Measurements from ENCODE around the gene MRGPRX3.
"Not testable (repeated sequence)": the region's sequence is repeated elsewhere in the genome, so short reads cannot be mapped to it uniquely, and the experiment has no call there.

Gene MRGPRX3

GRCh38 chr11:18132341-18132740 lies at the start of gene MRGPRX3:
Gene MRGPRX3 (plus strand): TSS chr11:18132571. CDS start chr11:18137203, 4,632 bp downstream.
- no peak for DNase-seq (ENCODE audit: low read depth in 2 of 2)

- no peak for DNase-seq (ENCODE audit: low read depth in 2 of 2)
Observed at GRCh38 chr11:18088366-18088765, 44.0 kb upstream of the MRGPRX3 start.

GRCh38 chr11:18088966-18089365 lies 43.4 kb upstream of the MRGPRX3 start:
- DNase-seq (ENCODE audit: low read depth in 2 of 2) = no peak

- no peak for DNase-seq (ENCODE audit: low read depth in 2 of 2)
Observed at GRCh38 chr11:18091731-18092130, 40.6 kb upstream of the MRGPRX3 start.

DNA sequence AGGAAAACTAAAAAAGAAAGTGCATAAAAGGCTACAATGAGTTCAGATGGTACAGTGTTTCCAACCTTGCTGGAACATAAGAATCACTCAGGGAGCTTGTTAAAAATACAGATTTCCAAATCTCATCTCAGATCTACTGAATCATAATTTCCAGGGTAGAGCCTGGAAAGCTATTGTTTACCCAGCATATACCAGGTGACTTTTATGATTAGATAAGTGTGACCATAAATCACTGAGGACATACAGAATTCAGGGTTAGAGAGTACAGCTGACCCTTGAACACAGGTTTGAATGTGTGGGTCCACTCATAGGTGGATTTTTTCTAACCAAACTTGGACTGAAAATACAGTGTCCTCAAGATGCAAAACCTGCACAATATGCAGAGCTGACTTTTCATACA lies 38.4 kb upstream of the MRGPRX3 start:
- no peak for DNase-seq (ENCODE audit: low read depth in 2 of 2)

GRCh38 chr11:18100926-18101656 lies 31.3 kb upstream of the MRGPRX3 start:
- no peak for DNase-seq (ENCODE audit: low read depth in 2 of 2)

DNA sequence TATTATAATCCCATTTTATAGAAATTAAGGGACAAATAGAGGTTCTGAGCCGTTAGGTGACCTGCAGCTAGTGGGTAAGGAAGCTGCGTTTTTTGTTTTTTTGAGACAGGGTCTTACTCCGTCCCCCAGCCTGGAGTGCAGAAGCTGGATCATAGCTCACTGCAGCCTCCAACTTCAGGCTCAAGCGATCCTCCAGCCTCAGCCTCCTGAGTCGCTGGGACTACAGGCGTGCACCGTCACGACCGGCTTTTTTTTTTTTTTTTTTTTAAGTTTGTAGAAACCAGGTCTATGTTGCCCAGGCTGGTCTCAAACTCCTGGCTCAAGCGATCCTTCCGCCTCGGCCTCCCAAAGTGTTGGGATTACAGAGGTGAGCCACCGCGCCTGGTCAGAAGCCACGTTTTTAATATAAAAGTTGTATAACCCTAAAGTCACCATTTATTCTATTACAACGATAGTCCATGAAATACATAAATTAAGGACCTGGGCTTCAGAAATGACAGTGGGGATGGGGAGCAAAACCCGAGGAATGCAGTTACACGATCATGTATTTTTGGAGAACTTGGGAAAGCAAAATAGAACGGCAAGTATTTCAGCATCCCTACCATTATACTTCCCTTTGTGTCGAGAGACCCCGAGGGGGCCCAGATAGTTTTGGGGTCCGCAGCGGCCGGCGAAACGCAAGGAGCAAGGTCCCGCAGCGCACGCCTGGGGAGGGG lies 27.1 kb upstream of the MRGPRX3 start:
- no peak for DNase-seq (ENCODE audit: low read depth in 2 of 2)

- DNase-seq (ENCODE audit: low read depth in 2 of 2) = peak; percentile 84
Observed at GRCh38 chr11:18105802-18106574, 26.4 kb upstream of the MRGPRX3 start, which contains the start of gene SAAL1. Gene SAAL1 (minus strand): TSS chr11:18106082. CDS start chr11:18106041, 41 bp downstream.

DNA sequence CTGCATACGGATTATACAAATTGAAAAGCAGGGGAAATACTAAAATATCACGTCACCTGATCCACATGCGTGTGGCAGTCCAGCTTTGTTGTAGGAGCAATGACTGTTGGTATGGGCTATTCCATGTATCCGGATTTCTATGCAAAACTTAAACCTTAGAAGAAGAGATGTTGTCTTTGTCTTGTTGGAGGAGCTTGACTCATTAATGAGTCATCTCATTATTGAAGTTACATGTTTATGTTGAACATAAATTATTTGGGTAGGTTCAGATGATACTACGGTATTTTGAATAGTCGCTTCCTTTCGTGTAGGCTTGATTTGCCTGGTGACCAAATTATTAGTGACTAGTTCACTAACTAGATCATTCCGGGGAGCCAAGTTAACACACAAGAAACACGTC lies 25.7 kb upstream of the MRGPRX3 start:
- DNase-seq (ENCODE audit: low read depth in 2 of 2) = no peak

DNA sequence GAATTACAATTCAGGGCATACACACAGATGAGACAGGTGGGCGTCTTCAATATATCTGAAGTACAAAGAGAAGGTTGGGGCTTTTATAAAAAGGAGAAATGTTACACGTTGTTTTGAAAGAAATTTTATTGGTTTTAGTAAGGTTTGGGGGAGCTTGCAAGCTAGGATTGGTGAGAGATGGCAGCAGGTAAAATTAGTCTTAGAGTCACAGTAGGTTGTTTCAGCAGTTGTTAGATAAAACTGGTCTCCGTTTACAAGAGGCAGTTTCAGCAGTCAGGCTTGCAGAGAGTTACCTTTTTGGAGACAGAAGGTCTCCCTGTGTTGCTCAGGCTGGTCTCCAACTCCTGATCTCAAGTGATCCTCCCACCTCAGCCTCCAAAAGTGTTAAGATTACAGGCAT lies 24.1 kb upstream of the MRGPRX3 start:
- no peak for DNase-seq (ENCODE audit: low read depth in 2 of 2)

DNA sequence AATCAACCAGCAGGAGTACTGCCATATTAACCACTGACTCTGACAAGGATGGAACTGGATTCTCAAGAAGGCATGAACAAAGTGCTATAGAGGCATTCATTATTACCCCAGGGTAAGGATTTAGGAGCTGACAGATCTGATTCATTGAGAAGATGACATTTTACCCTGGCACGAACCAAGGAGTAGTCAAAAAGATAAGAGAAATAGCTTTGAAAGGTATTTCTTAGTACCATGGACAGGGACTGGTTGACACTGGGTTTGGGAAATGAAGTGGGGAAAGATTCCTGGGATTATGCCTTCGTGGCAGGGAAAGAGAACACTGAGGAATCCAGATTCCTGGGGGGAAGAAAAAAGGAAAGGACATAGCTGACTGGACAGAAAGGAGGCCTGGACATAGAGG lies 21.4 kb upstream of the MRGPRX3 start:
- no peak for DNase-seq (ENCODE audit: low read depth in 2 of 2)

GRCh38 chr11:18115360-18116127 lies 16.8 kb upstream of the MRGPRX3 start:
- peak; percentile 42 to 44 for DNase-seq (ENCODE audit: low read depth in 2 of 2)

- not testable (repeated sequence) for DNase-seq (ENCODE audit: low read depth in 2 of 2)
Observed at GRCh38 chr11:18121331-18121828, 11.0 kb upstream of the MRGPRX3 start.

- DNase-seq (ENCODE audit: low read depth in 2 of 2) = not testable (repeated sequence)
Observed at GRCh38 chr11:18131115-18131514, 1.3 kb upstream of the MRGPRX3 start.

- no peak for DNase-seq (ENCODE audit: low read depth in 2 of 2)
Observed at GRCh38 chr11:18135308-18135707, 2.9 kb downstream of the MRGPRX3 start.

GRCh38 chr11:18137186-18137800 lies 4.9 kb downstream of the MRGPRX3 start:
- no peak for DNase-seq (ENCODE audit: low read depth in 2 of 2)

DNA sequence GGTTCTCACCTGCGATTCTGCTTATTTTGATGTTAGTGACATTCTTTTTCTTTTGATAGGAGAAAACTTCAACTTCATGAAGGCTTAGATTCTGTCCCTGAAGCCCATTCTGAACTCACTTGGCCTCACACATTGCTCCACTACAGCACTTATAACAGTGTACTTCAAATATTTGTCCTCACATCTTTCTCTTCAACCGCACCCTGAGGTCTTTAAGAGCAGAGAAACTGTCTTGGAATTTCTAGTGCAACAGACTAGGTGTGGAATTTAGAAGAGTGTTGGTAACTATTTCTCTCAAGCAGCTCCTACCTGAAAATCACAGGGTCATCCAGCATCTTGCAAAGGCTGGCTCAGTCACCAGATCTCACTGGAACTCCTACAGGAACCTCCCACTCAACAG lies 7.8 kb downstream of the MRGPRX3 start:
- no peak for DNase-seq (ENCODE audit: low read depth in 2 of 2)

- DNase-seq (ENCODE audit: low read depth in 2 of 2) = no peak
Observed at GRCh38 chr11:18144243-18144642, 11.9 kb downstream of the MRGPRX3 start.

DNA sequence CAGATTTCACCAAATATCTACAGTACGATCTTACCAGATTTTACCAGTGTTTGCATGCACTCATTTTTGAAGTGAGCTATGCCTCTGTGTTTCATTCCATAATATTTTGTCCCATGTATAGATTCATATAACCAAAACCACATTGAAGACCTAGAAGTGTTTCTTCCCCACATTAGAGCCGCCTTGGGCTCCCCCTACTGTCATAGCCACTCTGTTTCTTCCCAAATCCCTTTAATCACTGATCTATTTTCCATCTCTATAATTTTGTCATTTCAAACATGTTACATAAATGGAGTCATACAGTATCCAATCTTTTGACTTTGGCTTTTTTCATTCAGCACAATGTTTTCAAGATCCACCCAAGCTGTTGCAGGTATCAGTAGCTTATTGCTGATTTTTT lies 12.7 kb downstream of the MRGPRX3 start:
- no peak for DNase-seq (ENCODE audit: low read depth in 2 of 2)

- no peak for DNase-seq (ENCODE audit: low read depth in 2 of 2)
Observed at GRCh38 chr11:18145837-18146236, 13.5 kb downstream of the MRGPRX3 start.

DNA sequence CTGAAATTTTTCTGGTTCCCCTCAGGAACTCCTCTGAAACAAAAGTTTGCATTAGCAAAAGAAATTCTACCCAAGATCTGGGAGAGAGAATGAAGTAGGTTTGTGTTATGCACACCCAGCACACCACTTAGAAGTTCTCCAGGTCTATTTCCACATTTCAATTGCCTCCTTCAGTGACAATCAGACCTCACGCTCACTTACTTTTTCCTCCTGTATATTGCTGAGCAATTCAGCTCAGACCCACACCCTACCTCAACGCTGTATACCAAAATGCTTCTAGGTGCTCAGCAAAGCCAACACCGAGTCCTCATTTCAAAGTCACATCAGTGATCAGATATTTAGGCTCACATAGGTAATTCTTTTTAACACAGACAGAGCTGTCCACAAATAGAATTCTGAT lies 19.2 kb downstream of the MRGPRX3 start:
- no peak for DNase-seq (ENCODE audit: low read depth in 2 of 2)
